ENCODE results near the gene DHRS1.

DHRS1 gene

DNA sequence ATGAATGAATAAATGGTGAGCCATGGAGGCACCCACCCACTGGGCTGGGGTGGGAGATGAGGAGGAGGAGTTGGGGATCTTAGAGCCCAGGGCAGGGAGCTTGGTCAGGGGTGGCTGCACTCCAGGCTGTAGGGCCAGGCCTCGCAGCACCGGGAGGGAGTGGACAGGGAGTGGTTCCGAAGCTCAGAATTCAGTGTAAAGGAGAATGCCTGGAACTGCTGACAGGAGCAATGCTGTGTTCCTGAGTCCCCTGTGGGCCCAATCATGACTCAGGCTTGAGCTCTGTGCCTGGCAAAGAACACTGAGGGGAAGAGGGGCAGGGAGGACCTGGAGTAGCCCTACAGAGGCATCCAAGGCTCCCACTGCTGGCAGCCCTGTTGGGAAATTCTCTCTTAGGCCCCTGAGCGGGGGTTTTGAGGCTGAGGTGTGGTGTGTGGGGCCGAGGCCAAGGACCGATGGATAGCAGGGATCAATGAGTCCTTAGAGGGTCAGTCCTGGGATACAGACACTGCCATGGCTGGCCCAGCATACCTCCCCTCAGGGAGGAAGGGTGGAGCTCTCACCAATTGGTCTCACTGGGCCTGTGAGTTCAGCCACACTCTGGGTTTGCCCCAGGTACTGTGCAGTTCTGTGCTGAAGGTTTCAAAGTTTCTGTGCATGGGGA is 18.7 kb downstream of the DHRS1 start:
- Histone ChIP-seq H3K4me3 (ENCODE audit: low read length) (no peak overlapping the region), H3K36me3 (ENCODE audit: control insufficient read depth, insufficient read depth, low read length) (no peaks in the 10 kb centered on the region), H3K27ac (ENCODE audit: low read depth, low read length) (no peak overlapping the region), H3K9ac (ENCODE audit: low read length) (no peak overlapping the region), H3K27me3 (ENCODE audit: control insufficient read depth, insufficient read depth, low read length) (no peaks in the 10 kb centered on the region), H3K4me1 (ENCODE audit: control insufficient read depth, insufficient read depth, low read length) (no peaks in the 10 kb centered on the region)

- no peaks in the 10 kb centered on the region for H3K4me1 ChIP-seq (ENCODE audit: control insufficient read depth, insufficient read depth, low read length)
- H3K27ac ChIP-seq (ENCODE audit: low read depth, low read length): no peak overlapping the region
- H3K9ac ChIP-seq (ENCODE audit: low read length): no peak overlapping the region
- no peaks in the 10 kb centered on the region for H3K36me3 ChIP-seq (ENCODE audit: control insufficient read depth, insufficient read depth, low read length)
- no peaks in the 10 kb centered on the region for H3K27me3 ChIP-seq (ENCODE audit: control insufficient read depth, insufficient read depth, low read length)
- H3K4me3 ChIP-seq (ENCODE audit: low read length): no peak overlapping the region
These were observed 20.0 kb downstream of the DHRS1 start for GRCh38 chr14:24279301-24280186.

GRCh38 chr14:24278424-24278823 is 21.2 kb downstream of the DHRS1 start:
- Histone ChIP-seq H3K27me3 (ENCODE audit: control insufficient read depth, insufficient read depth, low read length) (no peaks in the 10 kb centered on the region), H3K4me1 (ENCODE audit: control insufficient read depth, insufficient read depth, low read length) (no peaks in the 10 kb centered on the region), H3K4me3 (ENCODE audit: low read length) (no peak overlapping the region), H3K9ac (ENCODE audit: low read length) (no peak overlapping the region), H3K27ac (ENCODE audit: low read depth, low read length) (no peak overlapping the region), H3K36me3 (ENCODE audit: control insufficient read depth, insufficient read depth, low read length) (no peaks in the 10 kb centered on the region)

- Histone ChIP-seq H3K9ac (ENCODE audit: low read length) (no peak overlapping the region), H3K36me3 (ENCODE audit: control insufficient read depth, insufficient read depth, low read length) (no peaks in the 10 kb centered on the region), H3K27me3 (ENCODE audit: control insufficient read depth, insufficient read depth, low read length) (no peaks in the 10 kb centered on the region), H3K27ac (ENCODE audit: low read depth, low read length) (no peak overlapping the region), H3K4me1 (ENCODE audit: control insufficient read depth, insufficient read depth, low read length) (no peaks in the 10 kb centered on the region), H3K4me3 (ENCODE audit: low read length) (no peak overlapping the region)
These were observed 21.8 kb downstream of the DHRS1 start for GRCh38 chr14:24277606-24278321.

DNA sequence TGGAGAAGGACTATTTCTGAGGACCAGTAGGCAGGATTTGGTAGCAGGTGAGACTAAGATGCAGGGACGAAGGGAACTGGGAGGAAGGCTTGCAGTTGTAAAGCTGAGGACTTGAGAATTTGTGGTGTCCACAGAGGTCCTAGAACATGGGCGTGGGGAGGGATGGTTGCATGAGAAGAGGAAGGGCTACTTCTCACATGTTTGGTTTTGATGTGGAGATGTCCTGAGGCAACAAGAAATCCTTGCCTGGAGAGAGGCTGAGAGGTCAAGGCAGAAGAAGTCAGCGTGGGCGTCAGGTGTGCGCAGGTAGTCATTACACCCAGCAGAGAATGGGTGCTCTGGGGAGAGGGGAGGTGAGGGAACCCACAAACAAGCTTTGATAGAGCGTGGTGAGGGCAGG is 22.5 kb downstream of the DHRS1 start:
- H3K4me3 ChIP-seq (ENCODE audit: low read length): no peak overlapping the region
- H3K9ac ChIP-seq (ENCODE audit: low read length): no peak overlapping the region
- no peaks in the 10 kb centered on the region for H3K27me3 ChIP-seq (ENCODE audit: control insufficient read depth, insufficient read depth, low read length)
- H3K36me3 ChIP-seq (ENCODE audit: control insufficient read depth, insufficient read depth, low read length): no peaks in the 10 kb centered on the region
- H3K4me1 ChIP-seq (ENCODE audit: control insufficient read depth, insufficient read depth, low read length): no peaks in the 10 kb centered on the region
- no peak overlapping the region for H3K27ac ChIP-seq (ENCODE audit: low read depth, low read length)

GRCh38 chr14:24274101-24274543 is 25.5 kb downstream of the DHRS1 start:
- no peak overlapping the region for H3K9ac ChIP-seq (ENCODE audit: low read length)
- no peaks in the 10 kb centered on the region for H3K4me1 ChIP-seq (ENCODE audit: control insufficient read depth, insufficient read depth, low read length)
- H3K36me3 ChIP-seq (ENCODE audit: control insufficient read depth, insufficient read depth, low read length): no peaks in the 10 kb centered on the region
- H3K27me3 ChIP-seq (ENCODE audit: control insufficient read depth, insufficient read depth, low read length): no peaks in the 10 kb centered on the region
- no peak overlapping the region for H3K27ac ChIP-seq (ENCODE audit: low read depth, low read length)
- H3K4me3 ChIP-seq (ENCODE audit: low read length): no peak overlapping the region

DNA sequence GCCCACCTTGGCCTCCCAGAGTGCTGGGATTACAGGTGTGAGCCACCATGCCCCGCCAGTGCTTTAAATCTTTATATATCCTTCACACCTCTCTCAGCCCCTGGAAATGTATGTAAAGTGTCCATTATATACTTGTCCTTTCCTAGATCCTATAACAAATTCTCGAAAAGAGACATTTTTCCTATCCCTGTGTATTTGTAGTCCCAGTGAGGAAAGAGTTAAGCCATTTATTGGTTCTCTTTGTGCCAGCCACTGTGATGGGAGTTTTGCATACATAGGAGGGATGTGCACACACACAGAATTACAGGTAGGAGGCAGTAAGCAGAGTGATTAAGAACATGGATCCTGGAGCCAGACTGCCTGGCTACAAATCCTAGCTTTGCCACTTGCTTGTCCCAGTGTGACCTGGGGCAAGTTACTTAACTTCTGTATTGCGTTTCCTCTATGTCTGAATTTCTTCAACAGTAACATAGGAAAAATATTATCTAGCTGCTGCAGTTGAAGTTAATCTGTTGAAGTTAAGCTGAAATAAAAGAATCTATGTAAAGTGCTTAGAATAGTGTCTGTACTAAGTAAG is 26.1 kb downstream of the DHRS1 start:
- Histone ChIP-seq H3K27me3 (ENCODE audit: control insufficient read depth, insufficient read depth, low read length) (no peaks in the 10 kb centered on the region), H3K27ac (ENCODE audit: low read depth, low read length) (no peak overlapping the region), H3K36me3 (ENCODE audit: control insufficient read depth, insufficient read depth, low read length) (no peaks in the 10 kb centered on the region), H3K4me3 (ENCODE audit: low read length) (no peak overlapping the region), H3K4me1 (ENCODE audit: control insufficient read depth, insufficient read depth, low read length) (no peaks in the 10 kb centered on the region), H3K9ac (ENCODE audit: low read length) (no peak overlapping the region)

DNA sequence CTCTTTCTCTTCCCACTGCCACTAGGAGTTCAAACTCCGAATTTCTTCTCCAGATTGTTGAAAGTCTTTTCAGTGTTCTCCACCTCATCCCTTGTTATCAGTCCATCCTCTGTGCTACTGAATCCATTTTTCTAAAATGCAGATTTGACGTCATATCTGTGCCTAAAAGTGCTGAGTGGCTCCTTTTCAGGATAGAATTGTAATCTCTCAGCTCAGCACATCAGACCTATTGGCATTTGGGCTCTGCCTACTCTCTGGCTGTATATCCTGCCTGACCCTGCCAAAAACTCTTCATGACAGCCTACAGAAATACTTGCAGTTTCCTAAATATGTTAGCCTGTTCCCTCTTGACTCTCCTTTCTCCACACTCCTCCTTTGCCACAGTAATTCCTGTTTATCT is 27.1 kb downstream of the DHRS1 start:
- H3K27ac ChIP-seq (ENCODE audit: low read depth, low read length): no peak overlapping the region
- no peak overlapping the region for H3K4me3 ChIP-seq (ENCODE audit: low read length)
- H3K36me3 ChIP-seq (ENCODE audit: control insufficient read depth, insufficient read depth, low read length): no peaks in the 10 kb centered on the region
- no peaks in the 10 kb centered on the region for H3K4me1 ChIP-seq (ENCODE audit: control insufficient read depth, insufficient read depth, low read length)
- H3K27me3 ChIP-seq (ENCODE audit: control insufficient read depth, insufficient read depth, low read length): no peaks in the 10 kb centered on the region
- no peak overlapping the region for H3K9ac ChIP-seq (ENCODE audit: low read length)

DNA sequence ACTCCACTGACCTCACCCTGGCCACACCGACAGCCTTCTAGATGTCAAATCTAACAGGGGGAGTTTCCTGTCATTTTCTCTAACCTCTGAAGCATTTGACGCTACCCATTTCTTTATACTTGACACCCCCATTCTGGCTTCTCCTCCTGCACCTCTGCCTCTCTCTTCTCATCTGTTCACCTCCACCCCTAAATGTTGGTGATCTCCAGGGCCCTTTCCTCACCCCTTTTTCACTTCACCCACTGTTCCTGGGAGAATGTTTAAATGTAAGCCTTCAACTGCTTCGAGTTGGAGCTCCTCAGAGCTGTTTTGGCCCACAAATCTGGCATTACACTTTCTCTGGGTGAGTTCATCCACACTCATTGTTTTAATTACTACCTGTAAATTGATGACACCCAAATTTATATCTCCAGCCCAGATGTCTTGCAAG is 27.7 kb downstream of the DHRS1 start:
- H3K27me3 ChIP-seq (ENCODE audit: control insufficient read depth, insufficient read depth, low read length): no peaks in the 10 kb centered on the region
- peak overlapping the region; percentile 73 for H3K4me3 ChIP-seq (ENCODE audit: low read length)
- no peak overlapping the region for H3K9ac ChIP-seq (ENCODE audit: low read length)
- peak overlapping the region; percentile 91 for H3K27ac ChIP-seq (ENCODE audit: low read depth, low read length)
- H3K36me3 ChIP-seq (ENCODE audit: control insufficient read depth, insufficient read depth, low read length): no peaks in the 10 kb centered on the region
- no peaks in the 10 kb centered on the region for H3K4me1 ChIP-seq (ENCODE audit: control insufficient read depth, insufficient read depth, low read length)

DNA sequence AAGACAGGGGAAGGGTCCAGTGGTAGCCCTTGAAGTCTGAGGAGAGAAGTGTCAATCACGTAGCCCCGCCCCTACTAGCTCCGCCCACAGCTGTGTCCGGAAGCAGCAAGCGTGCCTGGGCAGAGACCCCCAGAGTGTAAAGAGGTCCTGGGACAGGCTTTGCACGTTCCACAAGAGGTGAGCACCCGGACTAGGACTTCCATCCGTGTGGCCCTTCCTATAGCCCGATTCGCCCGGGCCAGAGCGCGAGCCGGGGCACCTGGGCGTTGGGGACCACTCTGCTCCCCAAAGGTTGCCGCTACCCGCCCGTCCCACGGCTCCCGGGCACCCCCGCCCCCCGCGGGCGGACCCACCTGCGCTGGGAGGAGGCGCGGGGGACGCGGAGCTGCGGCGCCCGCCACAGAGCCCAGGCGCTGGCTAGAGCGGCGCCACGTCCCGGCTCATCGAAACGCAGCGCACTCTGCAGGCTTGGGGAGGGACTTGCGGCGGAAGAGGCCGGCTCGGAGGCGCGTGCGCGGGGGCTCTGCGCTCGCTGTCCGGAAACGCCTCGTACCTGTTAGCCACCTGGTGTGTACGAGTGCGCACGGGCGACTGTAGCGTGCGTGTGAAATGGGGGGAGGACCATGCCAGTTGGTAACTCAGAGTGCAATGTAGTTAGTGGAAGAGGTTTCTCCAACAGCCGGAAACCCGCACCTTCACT is 28.3 kb downstream of the DHRS1 start, which contains the start of gene RABGGTA:
TSS of gene RABGGTA (minus strand) at position 464 of the 700 bp plus-strand sequence. CDS start 482 bp downstream, outside the sequence.
- H3K36me3 ChIP-seq (ENCODE audit: control insufficient read depth, insufficient read depth, low read length): no peaks in the 10 kb centered on the region
- H3K27ac ChIP-seq (ENCODE audit: low read depth, low read length): peak within 1 kb of the TSS; percentile 91
- no peaks in the 10 kb centered on the region for H3K27me3 ChIP-seq (ENCODE audit: control insufficient read depth, insufficient read depth, low read length)
- H3K4me3 ChIP-seq (ENCODE audit: low read length): peak within 1 kb of the TSS; percentile 73
- peak within 1 kb of the TSS; percentile 60 for H3K9ac ChIP-seq (ENCODE audit: low read length)
- H3K4me1 ChIP-seq (ENCODE audit: control insufficient read depth, insufficient read depth, low read length): no peaks in the 10 kb centered on the region

GRCh38 chr14:24270537-24271133 is 28.9 kb downstream of the DHRS1 start:
- H3K27me3 ChIP-seq (ENCODE audit: control insufficient read depth, insufficient read depth, low read length): no peaks in the 10 kb centered on the region
- H3K36me3 ChIP-seq (ENCODE audit: control insufficient read depth, insufficient read depth, low read length): no peaks in the 10 kb centered on the region
- H3K9ac ChIP-seq (ENCODE audit: low read length): peak overlapping the region; percentile 60

More at GRCh38 chr14:24270537-24271133, 28.9 kb downstream of the DHRS1 start:
- Histone ChIP-seq H3K4me3 (ENCODE audit: low read length) (peak overlapping the region; percentile 73), H3K4me1 (ENCODE audit: control insufficient read depth, insufficient read depth, low read length) (no peaks in the 10 kb centered on the region), H3K27ac (ENCODE audit: low read depth, low read length) (peak overlapping the region; percentile 91)
